K562 (cell line): ENCODE data around the gene ASMTL. TPM values are rescaled to one million over a fixed set of nuclear protein-coding genes. Genes with fewer than 3 reads are reported as not detected.
A peak's percentile ranks its signal among the peaks of the same experiment; 100 is the strongest.

Experiments used
- ATAC-seq: fragments of 200-7000 bp; cut with Tn5 transposase; 3 replicates; pipeline ENCODE4 v1.9.1; 2020; ENCODE audit warnings: moderate library complexity
- BruUV-seq: library from RNA; stranded (reverse); fragments of 400-500 nt; replicated peaks from 2 replicates; lab custom pipeline; 2021; lab: Mats Ljungman, UMichigan
- CTCF ChIA-PET: fragments of 300-600 bp; formaldehyde crosslinking; extraction: SDS; loops from one replicate; lab custom pipeline; 2021; ENCODE audit warnings: low intra/inter-chr PET ratio; lab: Yijun Ruan, JAX
- POLR2A ChIA-PET: fragments of 300-600, 350-650 bp; sonication (Branson Sonifier 250); formaldehyde crosslinking; extraction: SDS; loops from one replicate; lab custom pipeline; 2021; ENCODE audit warnings: antibody characterized with exemption, inconsistent platforms; lab: Yijun Ruan, JAX
- DNase-seq, 4 experiments: peaks; one replicate each; pipeline versions ENCODE4 v3.0.0 to v3.0.0-alpha.2; 2011 to 2018; ENCODE audit warnings: low spot score in 3 of 4, mixed read lengths in 3 of 4; ENCODE audit errors: extremely low read depth in 1 of 4
- FAIRE-seq: peaks from 2 replicates; lab custom pipeline; 2011; peaks lifted over from hg19 to GRCh38; lab: Jason Lieb, UNC
- H2AFZ ChIP-seq: 2 replicates; pipeline ENCODE4 v1.6.0; 2011; ENCODE audit warnings: low read depth, low read length, control low read depth, inconsistent platforms
- H3K27ac ChIP-seq: fragments of 200-600 bp; 3 replicates; pipeline ENCODE4 v1.8.0; 2011; ENCODE audit warnings: low read depth, mild to moderate bottlenecking, control low read depth, inconsistent platforms, low read length, moderate library complexity, mixed read lengths; ENCODE audit errors: extremely low read depth
- H3K27me3 ChIP-seq, 2 experiments: fragments of 300-600 bp in 1 of 2; 2 replicates in 1 of 2; 3 replicates in 1 of 2; pipeline versions ENCODE4 v1.6.0 to v1.8.0; 2011; ENCODE audit warnings: inconsistent platforms in 2 of 2, low read length in 2 of 2, mild to moderate bottlenecking in 1 of 2, mixed read lengths in 1 of 2, moderate library complexity in 1 of 2; ENCODE audit not compliant: control insufficient read depth in 2 of 2, insufficient read depth in 2 of 2
- H3K36me3 ChIP-seq: fragments of 300-600 bp; 3 replicates; pipeline ENCODE4 v1.8.0; 2011; ENCODE audit warnings: mild to moderate bottlenecking, low read length, inconsistent platforms; ENCODE audit not compliant: control insufficient read depth, insufficient read depth
- H3K4me1 ChIP-seq, 2 experiments: fragments of 200-600 bp in 1 of 2; replicated peaks in 1 of 2; 2 replicates in 1 of 2; 3 replicates in 1 of 2; pipeline versions ENCODE4 v1.5.1 to v1.8.0; 2011; ENCODE audit warnings: inconsistent platforms in 2 of 2, low read length in 2 of 2, mild to moderate bottlenecking in 1 of 2, mixed read lengths in 1 of 2, moderate library complexity in 1 of 2; ENCODE audit not compliant: control insufficient read depth in 2 of 2, insufficient read depth in 2 of 2
- H3K4me2 ChIP-seq: 2 replicates; pipeline ENCODE4 v1.6.1; 2011; ENCODE audit warnings: low read length, control low read depth, inconsistent platforms, mixed read lengths; ENCODE audit not compliant: insufficient read depth
- H3K4me3 ChIP-seq: fragments of 200-600 bp; sonication (generic), shearing (Covaris generic); 2 replicates; pipeline ENCODE4 v1.5.1; 2016; ENCODE audit warnings: control low read depth, inconsistent platforms
- H3K79me2 ChIP-seq: fragments of 200-600 bp; 3 replicates; pipeline ENCODE4 v1.8.0; 2011; ENCODE audit warnings: low read length, inconsistent platforms; ENCODE audit not compliant: control insufficient read depth, insufficient read depth
- H3K9ac ChIP-seq, 2 experiments: 2 replicates each; pipeline versions ENCODE4 v1.6.0 to v1.6.1; 2011; ENCODE audit warnings: low read depth in 2 of 2, low read length in 2 of 2, control low read depth in 1 of 2, inconsistent platforms in 1 of 2, mild to moderate bottlenecking in 1 of 2, mixed read lengths in 1 of 2; ENCODE audit not compliant: insufficient read depth in 1 of 2
- H3K9me1 ChIP-seq: one replicate; pipeline ENCODE4 v1.6.0; 2011; ENCODE audit warnings: inconsistent platforms, mild to moderate bottlenecking, low read length, moderate library complexity; ENCODE audit not compliant: control insufficient read depth, insufficient read depth
- H3K9me3 ChIP-seq: replicated peaks from 2 replicates; pipeline ENCODE4 v1.5.1; 2011; ENCODE audit warnings: low read depth, low read length, inconsistent platforms; ENCODE audit not compliant: control insufficient read depth, insufficient read depth
- H4K20me1 ChIP-seq: replicated peaks from 2 replicates; pipeline ENCODE4 v1.6.1; 2011; ENCODE audit warnings: low read length, inconsistent platforms, mixed read lengths; ENCODE audit not compliant: control insufficient read depth, insufficient read depth
- ATF1 ChIP-seq, 2 experiments: fragments of 450-650 bp in 1 of 2; IDR thresholded peaks; 2 replicates each; pipeline ENCODE4 v1.6.1; 2016; ENCODE audit warnings: missing compliant biosample characterization in 1 of 2, missing genetic modification characterization in 1 of 2
- CXXC5 ChIP-seq: fragments of 250-450 bp; sonication (Bioruptor Pico); IDR thresholded peaks from 2 replicates; pipeline ENCODE4 v1.8.0; 2022; ENCODE audit warnings: inconsistent platforms, mild to moderate bottlenecking, moderate library complexity
- NFE2 ChIP-seq: IDR thresholded peaks from 2 replicates; pipeline ENCODE4 v1.6.1; 2014; ENCODE audit warnings: antibody characterized with exemption, low read depth
- PHF21A ChIP-seq: fragments of 450-650 bp; IDR thresholded peaks from 2 replicates; pipeline ENCODE4 v1.6.1; 2017; ENCODE audit warnings: low read depth, borderline replicate concordance
- PHF8 ChIP-seq: fragments of 200-600 bp; sonication (generic); IDR thresholded peaks from 2 replicates; pipeline ENCODE4 v1.6.1; 2012; ENCODE audit warnings: mixed run types, mild to moderate bottlenecking, inconsistent platforms, low read length, moderate library complexity, borderline replicate concordance
- RBM22 ChIP-seq: fragments of 200-400 bp; formaldehyde crosslinking; IDR thresholded peaks from 2 replicates; pipeline ENCODE4 v1.6.1; 2018; ENCODE audit warnings: low read length, low read depth; ENCODE audit not compliant: poor library complexity, severe bottlenecking
- SAFB ChIP-seq: fragments of 200-400 bp; formaldehyde crosslinking; IDR thresholded peaks from 2 replicates; pipeline ENCODE4 v1.6.1; 2017; ENCODE audit warnings: low read depth, low read length, borderline replicate concordance
- SIX5 ChIP-seq, 2 experiments: IDR thresholded peaks; 2 replicates each; pipeline ENCODE4 v1.6.1; 2011; ENCODE audit warnings: low read length in 2 of 2, borderline replicate concordance in 1 of 2, low read depth in 1 of 2, mild to moderate bottlenecking in 1 of 2, moderate library complexity in 1 of 2; ENCODE audit not compliant: insufficient read depth in 1 of 2
- TEAD4 ChIP-seq, 2 experiments: sonication (generic) in 1 of 2; formaldehyde crosslinking in 1 of 2; IDR thresholded peaks; 2 replicates each; pipeline versions ENCODE4 v1.6.1 to v1.8.0; 2012 to 2022; ENCODE audit warnings: borderline replicate concordance in 1 of 2, inconsistent platforms in 1 of 2, low read length in 1 of 2, mild to moderate bottlenecking in 1 of 2, missing genetic modification reagents in 1 of 2
- XRCC3 ChIP-seq: fragments of 450-650 bp; IDR thresholded peaks from 2 replicates; pipeline ENCODE4 v1.6.1; 2017; ENCODE audit warnings: mild to moderate bottlenecking, moderate library complexity
- ZNF507 ChIP-seq: conservative IDR thresholded peaks from 2 replicates; pipeline ENCODE4 v1.6.1; 2017; ENCODE audit warnings: missing genetic modification characterization, missing compliant biosample characterization
- ZNF75A ChIP-seq: fragments of 450-650 bp; formaldehyde crosslinking; IDR thresholded peaks from 2 replicates; pipeline ENCODE4 v1.4.0; 2020; ENCODE audit warnings: mild to moderate bottlenecking
- WGBS: fragments of 100-300 bp; shearing (Covaris generic); methylation state at CpG from one replicate; pipeline ENCODE4 v1.1.6; 2016; ENCODE audit warnings: low coverage, mixed read lengths; ENCODE audit not compliant: insufficient coverage; ENCODE audit errors: missing lambda C conversion rate; 5-methylcytosine and 5-hydroxymethylcytosine counted together
- in situ Hi-C: fragments of 300-500 bp; cut with MboI; formaldehyde crosslinking; loops from 4 replicates; pipeline ENCODE4 v1.15.0; 2018; ENCODE audit warnings: inconsistent platforms, mixed read lengths
- intact Hi-C: fragments of 100-400 bp; cut with micrococcal nuclease; formaldehyde crosslinking; loops from 2 replicates; pipeline ENCODE4 v1.14.2; 2022
- polyA plus RNA-seq, 8 experiments: library from polyadenylated mRNA; depleted of rRNA in 4 of 8; stranded (reverse) in 5 of 8; unstranded in 3 of 8; fragments of >200 nt; fragmentation: Nextera tagmentation in 2 of 8; fragmentation: Illumina TruSeq in 1 of 8; extraction: Ambion mirVana in 2 of 8; extraction: Trizol in 1 of 8; gene quantifications; 2 replicates each; pipeline versions ENCODE4 v1.2.1 to v1.2.3, GENCODE V29; 2011 to 2014; ENCODE audit warnings: inconsistent platforms in 1 of 8, missing spikeins in 1 of 8
- total RNA-seq, 7 experiments: library from RNA; depleted of rRNA in 6 of 7; stranded (reverse); fragments of >200 nt in 6 of 7; fragmentation: Illumina TruSeq in 2 of 7; extraction: Trizol in 2 of 7; gene quantifications; 2 replicates each; pipeline versions ENCODE4 v1.2.1 to v1.2.3, GENCODE V29; 2011 to 2021; ENCODE audit warnings: low replicate concordance in 1 of 7
- TF ChIP-seq, protein P1 (sequence below): fragments of 450-650 bp; formaldehyde crosslinking; IDR thresholded peaks from 2 replicates; pipeline ENCODE4 v1.4.0; 2022; ENCODE audit warnings: mild to moderate bottlenecking, moderate library complexity
- TF ChIP-seq, protein P2 (sequence below): IDR thresholded peaks from 2 replicates; pipeline ENCODE4 v1.6.1; 2016; ENCODE audit warnings: missing genetic modification characterization, missing compliant biosample characterization
- TF ChIP-seq, protein P3 (sequence below): fragments of 450-650 bp; conservative IDR thresholded peaks from 2 replicates; pipeline ENCODE4 v1.6.1; 2016; ENCODE audit warnings: missing genetic modification characterization, low read depth, mild to moderate bottlenecking, missing compliant biosample characterization, moderate library complexity
- TF ChIP-seq, protein P4 (sequence below): fragments of 450-650 bp; conservative IDR thresholded peaks from 2 replicates; pipeline ENCODE4 v1.6.1; 2016; ENCODE audit warnings: missing genetic modification characterization, low read depth, mild to moderate bottlenecking, control low read depth, missing compliant biosample characterization

The ASMTL gene
- total and polyA plus RNA-seq, 9 of the 15 experiments (the other 6 are each of a cell fraction or from before 2014, with no cell fraction given): 0.56 to 20.6 (median 7.6) TPM

DNA sequence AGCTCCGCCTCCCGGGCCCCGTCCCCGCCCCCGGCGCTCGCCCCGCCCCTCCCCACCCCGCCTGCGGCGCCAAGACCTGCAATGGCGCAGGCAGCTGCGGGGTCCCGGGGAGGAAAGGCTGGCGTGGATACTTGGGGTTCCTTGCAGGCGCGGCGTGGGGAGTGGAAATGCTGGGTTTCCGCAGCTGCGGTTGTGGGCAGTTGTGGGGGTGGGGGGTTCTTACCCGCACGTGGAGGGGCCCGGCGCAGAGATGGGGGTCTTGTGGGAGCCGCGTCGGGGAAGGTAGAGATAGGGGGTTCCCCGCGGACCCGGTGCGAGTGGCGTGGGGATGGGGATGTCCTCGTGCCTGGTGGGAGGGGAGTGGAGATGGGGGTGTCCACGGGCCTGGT is 680 bp upstream of the ASMTL start:
- WGBS: 1% methylated on average over 14 of the region's 34 CpGs
- peak overlapping the region; percentile 79; the same call in 1 of the 2 replicates for H2AFZ ChIP-seq
- no TSS peak for BruUV-seq
- peaks cover 13% of the 10 kb centered on the region for H3K79me2 ChIP-seq
- H3K36me3 ChIP-seq: no peaks in the 10 kb centered on the region
- peak overlapping the region; percentile 65; the same call in 1 of the 3 replicates for H3K27ac ChIP-seq
- H3K4me1 ChIP-seq: peaks cover 0 to 13% of the 10 kb centered on the region in 2 experiments; a peak in 2 of 5 replicates
- ChIA-PET POLR2A (no interaction called here), CTCF (no interaction called here)
- H3K9me3 ChIP-seq: no peaks in the 10 kb centered on the region; the same call in 1 of the 2 replicates
- intact Hi-C loops (loop anchor here (5.0 kb wide), 1 partner anchor 84 kb away; the partner anchor contains the start of gene P2RY8), in situ Hi-C loops (loop anchor here (25.0 kb wide), 1 partner anchor 1159 kb away; no protein-coding TSS in a partner anchor)
- no peaks in the 10 kb centered on the region for H4K20me1 ChIP-seq
- H3K27me3 ChIP-seq: peaks cover 0 to 17% of the 10 kb centered on the region in 2 experiments; a peak in 2 of 5 replicates
- peak overlapping the region in 1 of 2 experiments; percentile 86; a peak in 2 of 4 replicates for H3K9ac ChIP-seq
- H3K4me3 ChIP-seq: peak overlapping the region; percentile 49
- ATAC-seq: peak; percentile 72; the same call in 1 of the 3 replicates
- peak overlapping the region; percentile 41; the same call in 1 of the 2 replicates for H3K4me2 ChIP-seq
- no peak for FAIRE-seq
- H3K9me1 ChIP-seq: no peaks in the 10 kb centered on the region
- DNase-seq: no peak
- TF ChIP-seq SAFB: peak; percentile 80; the same call in 1 of the 2 replicates
- TF ChIP-seq TEAD4 (IDR thresholded peaks at IDR 0.05; ENCODE audit: low read length): no peak
- no peak for TF ChIP-seq TEAD4 (CRISPR knock-in tag; IDR thresholded peaks at IDR 0.05; ENCODE audit: borderline replicate concordance)
- TF ChIP-seq, protein P1, sequence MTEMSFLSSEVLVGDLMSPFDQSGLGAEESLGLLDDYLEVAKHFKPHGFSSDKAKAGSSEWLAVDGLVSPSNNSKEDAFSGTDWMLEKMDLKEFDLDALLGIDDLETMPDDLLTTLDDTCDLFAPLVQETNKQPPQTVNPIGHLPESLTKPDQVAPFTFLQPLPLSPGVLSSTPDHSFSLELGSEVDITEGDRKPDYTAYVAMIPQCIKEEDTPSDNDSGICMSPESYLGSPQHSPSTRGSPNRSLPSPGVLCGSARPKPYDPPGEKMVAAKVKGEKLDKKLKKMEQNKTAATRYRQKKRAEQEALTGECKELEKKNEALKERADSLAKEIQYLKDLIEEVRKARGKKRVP (CRISPR knock-in tag): no peak
- TF ChIP-seq, protein P2, sequence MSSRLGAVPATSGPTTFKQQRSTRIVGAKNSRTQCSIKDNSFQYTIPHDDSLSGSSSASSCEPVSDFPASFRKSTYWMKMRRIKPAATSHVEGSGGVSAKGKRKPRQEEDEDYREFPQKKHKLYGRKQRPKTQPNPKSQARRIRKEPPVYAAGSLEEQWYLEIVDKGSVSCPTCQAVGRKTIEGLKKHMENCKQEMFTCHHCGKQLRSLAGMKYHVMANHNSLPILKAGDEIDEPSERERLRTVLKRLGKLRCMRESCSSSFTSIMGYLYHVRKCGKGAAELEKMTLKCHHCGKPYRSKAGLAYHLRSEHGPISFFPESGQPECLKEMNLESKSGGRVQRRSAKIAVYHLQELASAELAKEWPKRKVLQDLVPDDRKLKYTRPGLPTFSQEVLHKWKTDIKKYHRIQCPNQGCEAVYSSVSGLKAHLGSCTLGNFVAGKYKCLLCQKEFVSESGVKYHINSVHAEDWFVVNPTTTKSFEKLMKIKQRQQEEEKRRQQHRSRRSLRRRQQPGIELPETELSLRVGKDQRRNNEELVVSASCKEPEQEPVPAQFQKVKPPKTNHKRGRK (tag): no peak
- no peak for TF ChIP-seq ZNF75A (CRISPR knock-in tag)
- no peak for TF ChIP-seq ZNF507
- TF ChIP-seq XRCC3: no peak
- TF ChIP-seq PHF21A: no peak
- peak; percentile 35; the same call in 1 of the 2 replicates for TF ChIP-seq PHF8
- TF ChIP-seq SIX5 (IDR thresholded peaks at IDR 0.05; ENCODE audit: borderline replicate concordance in 1 of 2, insufficient read depth in 1 of 2, low read depth in 1 of 2, low read length in 2 of 2): no peak
- no peak for TF ChIP-seq CXXC5 (CRISPR knock-in tag)
- no peak for TF ChIP-seq ATF1 (CRISPR knock-in tag; IDR thresholded peaks at IDR 0.05)
- no peak for TF ChIP-seq ATF1 (tag; IDR thresholded peaks at IDR 0.05)
- TF ChIP-seq, protein P3, sequence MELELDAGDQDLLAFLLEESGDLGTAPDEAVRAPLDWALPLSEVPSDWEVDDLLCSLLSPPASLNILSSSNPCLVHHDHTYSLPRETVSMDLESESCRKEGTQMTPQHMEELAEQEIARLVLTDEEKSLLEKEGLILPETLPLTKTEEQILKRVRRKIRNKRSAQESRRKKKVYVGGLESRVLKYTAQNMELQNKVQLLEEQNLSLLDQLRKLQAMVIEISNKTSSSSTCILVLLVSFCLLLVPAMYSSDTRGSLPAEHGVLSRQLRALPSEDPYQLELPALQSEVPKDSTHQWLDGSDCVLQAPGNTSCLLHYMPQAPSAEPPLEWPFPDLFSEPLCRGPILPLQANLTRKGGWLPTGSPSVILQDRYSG (tag): no peak
- TF ChIP-seq, protein P4, sequence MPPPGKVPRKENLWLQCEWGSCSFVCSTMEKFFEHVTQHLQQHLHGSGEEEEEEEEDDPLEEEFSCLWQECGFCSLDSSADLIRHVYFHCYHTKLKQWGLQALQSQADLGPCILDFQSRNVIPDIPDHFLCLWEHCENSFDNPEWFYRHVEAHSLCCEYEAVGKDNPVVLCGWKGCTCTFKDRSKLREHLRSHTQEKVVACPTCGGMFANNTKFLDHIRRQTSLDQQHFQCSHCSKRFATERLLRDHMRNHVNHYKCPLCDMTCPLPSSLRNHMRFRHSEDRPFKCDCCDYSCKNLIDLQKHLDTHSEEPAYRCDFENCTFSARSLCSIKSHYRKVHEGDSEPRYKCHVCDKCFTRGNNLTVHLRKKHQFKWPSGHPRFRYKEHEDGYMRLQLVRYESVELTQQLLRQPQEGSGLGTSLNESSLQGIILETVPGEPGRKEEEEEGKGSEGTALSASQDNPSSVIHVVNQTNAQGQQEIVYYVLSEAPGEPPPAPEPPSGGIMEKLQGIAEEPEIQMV: no peak
- no peak for TF ChIP-seq NFE2
- no peak for TF ChIP-seq RBM22
